HEK293T (cell line): Measurements from ENCODE around the gene SPTLC3.

Experiments used
- CTCF ChIA-PET: fragments of 350-600 bp; formaldehyde crosslinking; extraction: SDS; loops from one replicate; lab custom pipeline; 2021; ENCODE audit warnings: antibody characterized with exemption, inconsistent platforms; lab: Yijun Ruan, JAX
- POLR2A ChIA-PET: fragments of 350-600 bp; formaldehyde crosslinking; extraction: SDS; loops from one replicate; lab custom pipeline; 2020; ENCODE audit warnings: antibody characterized with exemption, inconsistent platforms; lab: Yijun Ruan, JAX
- DNase-seq: peaks from one replicate; pipeline ENCODE4 v3.0.0; 2012; ENCODE audit warnings: mixed read lengths; ENCODE audit errors: extremely low spot score
- ARNT ChIP-seq: fragments of 450-650 bp; IDR thresholded peaks from 2 replicates; pipeline ENCODE4 v1.6.1; 2017; ENCODE audit warnings: mild to moderate bottlenecking
- BHLHE40 ChIP-seq: fragments of 450-650 bp; IDR thresholded peaks from 2 replicates; pipeline ENCODE4 v1.6.1; 2016; ENCODE audit warnings: mild to moderate bottlenecking, moderate library complexity, borderline replicate concordance
- CTBP1 ChIP-seq: fragments of 450-650 bp; IDR thresholded peaks from 2 replicates; pipeline ENCODE4 v1.6.1; 2016; ENCODE audit warnings: borderline replicate concordance
- ELF4 ChIP-seq: fragments of 450-650 bp; IDR thresholded peaks from 2 replicates; pipeline ENCODE4 v1.6.1; 2017; ENCODE audit warnings: antibody characterized with exemption
- FOXA1 ChIP-seq: fragments of 450-650 bp; IDR thresholded peaks from 2 replicates; pipeline ENCODE4 v1.6.1; 2016; ENCODE audit warnings: mild to moderate bottlenecking
- FOXK2 ChIP-seq: fragments of 450-650 bp; IDR thresholded peaks from 2 replicates; pipeline ENCODE4 v1.6.1; 2016; ENCODE audit warnings: mild to moderate bottlenecking
- FOXM1 ChIP-seq: fragments of 450-650 bp; IDR thresholded peaks from 2 replicates; pipeline ENCODE4 v1.6.1; 2017; ENCODE audit warnings: mild to moderate bottlenecking, borderline replicate concordance
- HDGF ChIP-seq: fragments of 450-650 bp; IDR thresholded peaks from 2 replicates; pipeline ENCODE4 v1.6.1; 2017; ENCODE audit warnings: antibody characterized with exemption, borderline replicate concordance
- L3MBTL2 ChIP-seq: fragments of 450-650 bp; conservative IDR thresholded peaks from 2 replicates; pipeline ENCODE4 v1.6.1; 2016; ENCODE audit warnings: mild to moderate bottlenecking
- LEF1 ChIP-seq: fragments of 450-650 bp; IDR thresholded peaks from 2 replicates; pipeline ENCODE4 v1.6.1; 2017; ENCODE audit warnings: mild to moderate bottlenecking, borderline replicate concordance
- NFRKB ChIP-seq: fragments of 450-650 bp; IDR thresholded peaks from 2 replicates; pipeline ENCODE4 v1.6.1; 2016; ENCODE audit warnings: mild to moderate bottlenecking, moderate library complexity
- PKNOX1 ChIP-seq: fragments of 450-650 bp; IDR thresholded peaks from 2 replicates; pipeline ENCODE4 v1.6.1; 2016
- SP1 ChIP-seq: fragments of 450-650 bp; IDR thresholded peaks from 2 replicates; pipeline ENCODE4 v1.6.1; 2017
- SUZ12 ChIP-seq: fragments of 450-650 bp; IDR thresholded peaks from 2 replicates; pipeline ENCODE4 v1.6.1; 2016; ENCODE audit warnings: mild to moderate bottlenecking
- TARDBP ChIP-seq: fragments of 450-650 bp; IDR thresholded peaks from 2 replicates; pipeline ENCODE4 v1.6.1; 2016
- ZNF384 ChIP-seq: fragments of 450-650 bp; IDR thresholded peaks from 2 replicates; pipeline ENCODE4 v1.6.1; 2016

The SPTLC3 gene

GRCh38 chr20:12989586-12990115, 19.1 kb upstream of the SPTLC3 start:
- CTCF ChIA-PET: no interaction called here
- no peak for TF ChIP-seq HDGF
- TF ChIP-seq ARNT: no peak
- no peak for TF ChIP-seq SUZ12
- no peak for TF ChIP-seq TARDBP
- no peak for TF ChIP-seq BHLHE40
- no peak for TF ChIP-seq SP1
- TF ChIP-seq PKNOX1: no peak
- no peak for TF ChIP-seq FOXM1
- TF ChIP-seq FOXA1: no peak
- TF ChIP-seq ELF4: no peak
- no peak for TF ChIP-seq ZNF384
- no peak for TF ChIP-seq CTBP1

GRCh38 chr20:12997128-12997655, 11.6 kb upstream of the SPTLC3 start:
- POLR2A ChIA-PET: no interaction called here
- CTCF ChIA-PET: interaction anchor here (0.7 kb wide), 2 partner anchors 107 to 295 kb away, joined by 3 read pairs; no protein-coding TSS in a partner anchor
- TF ChIP-seq ZNF384 (no peak), ARNT (no peak), BHLHE40 (no peak), NFRKB (no peak), SP1 (no peak), PKNOX1 (no peak), HDGF (no peak), SUZ12 (no peak), CTBP1 (no peak), LEF1 (no peak), FOXK2 (no peak), L3MBTL2 (no peak)
- no peak for DNase-seq

More at GRCh38 chr20:12989586-12990115, 19.1 kb upstream of the SPTLC3 start:
- POLR2A ChIA-PET: no interaction called here
- no peak for DNase-seq

GRCh38 chr20:12998046-12998445, 10.7 kb upstream of the SPTLC3 start:
- no peak for DNase-seq
- CTCF ChIA-PET: no interaction called here
- TF ChIP-seq FOXK2: no peak
- TF ChIP-seq CTBP1: no peak
- TF ChIP-seq ZNF384: no peak
- no peak for TF ChIP-seq HDGF
- TF ChIP-seq SP1: no peak
- no peak for TF ChIP-seq FOXM1
- no peak for TF ChIP-seq PKNOX1
- TF ChIP-seq NFRKB: no peak
- TF ChIP-seq ELF4: no peak
- POLR2A ChIA-PET: no interaction called here

GRCh38 chr20:12999201-12999600, 9.6 kb upstream of the SPTLC3 start:
- POLR2A ChIA-PET: no interaction called here
- no peak for DNase-seq
- CTCF ChIA-PET: no interaction called here
- no peak for TF ChIP-seq FOXM1

- DNase-seq: no peak
- TF ChIP-seq BHLHE40: no peak
- no peak for TF ChIP-seq L3MBTL2
- TF ChIP-seq HDGF: no peak
- TF ChIP-seq CTBP1: no peak
- TF ChIP-seq TARDBP: no peak
- TF ChIP-seq FOXK2: no peak
- no peak for TF ChIP-seq FOXM1
- no peak for TF ChIP-seq SP1
- TF ChIP-seq ZNF384: no peak
- TF ChIP-seq ELF4: no peak
- TF ChIP-seq PKNOX1: no peak
- TF ChIP-seq LEF1: no peak
- TF ChIP-seq NFRKB: no peak
- no peak for TF ChIP-seq SUZ12
- no peak for TF ChIP-seq FOXA1
- POLR2A ChIA-PET: no interaction called here
- CTCF ChIA-PET: no interaction called here
These were observed 6.5 kb upstream of the SPTLC3 start for GRCh38 chr20:13002251-13002650.

- no peak for TF ChIP-seq BHLHE40
- TF ChIP-seq ZNF384: no peak
- ChIA-PET CTCF (no interaction called here), POLR2A (no interaction called here)
- DNase-seq: no peak
These were observed 1.9 kb upstream of the SPTLC3 start for GRCh38 chr20:13006825-13007224.
